Activated T-helper 9 cell treated with anti-CD3 and anti-CD28 coated beads, Interleukin-2, amount 50 U/mL, for 16 hours (primary cell): ENCODE measurements around the gene ARHGAP42.
"Not testable (repeated sequence)": the region's sequence is repeated elsewhere in the genome, so short reads cannot be mapped to it uniquely, and the experiment has no call there.

Experiments used
- DNase-seq: peaks from one replicate; pipeline ENCODE4 v3.0.0-alpha.2; 2020; ENCODE audit warnings: low read depth

Gene ARHGAP42

DNA sequence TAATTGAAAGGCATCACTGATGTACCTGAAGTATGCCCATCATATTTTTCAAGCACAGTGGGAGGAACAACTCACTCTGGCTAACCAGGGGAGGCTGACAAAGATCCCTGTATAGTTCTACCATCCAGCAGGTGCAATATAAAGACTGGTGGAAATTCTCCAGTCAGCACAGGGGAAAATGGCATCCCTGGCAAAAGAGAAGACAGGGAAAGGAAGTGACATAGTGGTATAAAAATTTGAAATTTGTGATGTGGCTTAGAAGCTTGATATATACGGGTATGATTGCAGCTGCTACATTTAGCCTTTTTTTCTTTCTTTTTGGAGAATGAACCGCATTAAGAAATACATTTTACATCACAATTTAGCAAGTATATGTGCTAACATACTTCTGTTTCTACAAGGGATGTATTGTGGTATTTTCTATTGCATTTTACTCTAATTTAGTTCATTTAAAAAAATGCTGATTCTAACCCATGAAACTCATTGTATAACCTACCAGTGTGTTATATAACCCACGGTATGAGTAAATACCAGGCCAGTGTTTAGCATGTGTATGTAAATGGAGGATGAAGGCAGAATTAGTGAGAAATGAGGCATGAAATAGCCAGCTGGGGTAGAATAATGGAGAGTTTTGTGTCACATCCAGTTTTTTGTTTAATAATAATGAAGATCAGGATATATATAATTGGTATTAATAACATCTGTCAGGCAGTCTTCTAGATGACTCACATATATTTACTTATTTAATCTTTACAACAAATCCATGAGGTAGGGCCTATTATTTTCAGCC, 186.1 kb downstream of the ARHGAP42 start:
- DNase-seq = no peak

DNA sequence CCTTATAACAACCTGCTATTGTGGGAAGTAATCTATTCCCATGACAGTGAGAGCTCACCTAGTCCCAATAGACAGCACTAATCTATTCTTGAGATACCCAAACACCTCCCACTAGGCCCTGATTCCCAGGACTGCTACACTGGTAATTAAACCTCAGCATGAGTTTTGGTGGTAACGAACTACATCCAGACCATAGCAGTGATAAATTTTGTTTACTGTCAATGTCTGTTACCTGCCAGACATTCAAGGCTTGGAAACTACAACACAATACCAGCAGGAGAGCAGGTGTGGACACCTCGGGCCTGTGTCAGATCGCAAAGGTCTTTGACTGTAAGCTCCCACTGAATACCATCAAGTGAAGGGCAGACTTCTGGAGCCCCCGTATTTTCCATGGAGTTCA, 187.1 kb downstream of the ARHGAP42 start:
- no peak for DNase-seq

DNA sequence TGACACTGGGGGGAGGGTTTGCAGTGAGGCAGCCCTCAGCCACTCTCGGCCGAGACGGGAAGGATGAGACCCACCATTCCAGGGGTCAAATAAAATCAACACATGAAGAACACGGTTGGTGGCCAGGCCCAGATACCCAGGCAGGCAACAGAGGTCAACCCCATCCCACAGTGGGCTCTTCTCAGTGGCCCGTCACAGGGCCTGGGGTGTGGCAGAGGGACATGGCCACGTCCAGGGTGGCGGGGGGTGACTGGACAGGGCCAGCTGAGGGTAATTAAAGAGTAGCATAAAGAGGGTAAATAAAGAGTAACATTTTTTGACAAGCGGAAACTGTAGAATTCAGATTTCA, 188.4 kb downstream of the ARHGAP42 start:
- DNase-seq = no peak

DNA sequence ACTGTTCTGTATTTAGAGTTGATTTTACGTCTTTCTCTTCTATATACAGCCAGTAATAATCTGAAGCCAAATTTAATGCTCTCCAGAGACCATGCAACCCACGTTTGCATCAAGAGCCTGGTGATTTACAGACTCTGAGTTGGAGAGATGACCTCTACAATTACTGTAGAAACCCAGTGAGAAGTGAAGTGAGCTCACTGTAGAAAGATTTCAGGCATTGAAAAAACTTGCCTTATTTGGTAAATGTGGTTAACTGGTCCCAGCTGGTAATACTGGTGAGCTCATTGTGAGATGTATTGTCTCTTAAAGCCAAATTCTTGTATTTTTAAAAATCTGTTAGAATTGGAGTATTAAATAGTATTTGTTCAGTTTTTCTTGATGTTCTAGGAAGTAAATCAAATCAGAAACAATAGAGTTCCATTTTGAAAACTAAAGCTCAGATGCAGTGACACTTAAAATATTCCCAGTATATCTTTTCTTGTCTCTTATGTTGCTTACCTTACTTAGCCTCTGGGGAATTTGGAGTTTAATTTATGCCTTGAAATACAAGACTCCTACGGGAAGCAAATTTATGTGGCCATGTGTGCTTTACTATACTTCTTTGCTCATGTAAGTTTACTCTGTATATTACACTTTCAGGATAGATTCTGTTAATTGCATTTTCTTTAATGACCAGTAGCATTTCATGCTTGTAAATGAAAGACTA, 189.9 kb downstream of the ARHGAP42 start:
- DNase-seq = no peak

DNA sequence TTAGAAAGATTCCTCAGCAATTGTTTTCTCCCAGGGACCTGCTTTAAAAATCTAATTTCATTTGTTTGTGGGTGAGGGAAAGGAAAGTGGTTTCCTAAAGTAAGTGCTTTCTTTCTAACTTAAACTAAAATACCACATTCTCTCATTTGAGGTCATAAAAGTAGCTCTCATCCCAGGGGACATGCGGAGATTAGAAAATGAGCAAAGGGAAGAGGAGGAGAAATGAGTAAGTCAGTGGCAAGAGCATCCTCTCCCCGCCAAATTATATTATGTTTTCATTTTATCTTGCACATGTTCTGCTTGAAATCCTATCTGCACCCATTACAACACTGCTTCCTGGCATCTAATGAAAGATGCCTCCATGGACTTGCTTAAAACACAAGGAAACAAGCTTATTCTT, 191.4 kb downstream of the ARHGAP42 start:
- DNase-seq = no peak

DNA sequence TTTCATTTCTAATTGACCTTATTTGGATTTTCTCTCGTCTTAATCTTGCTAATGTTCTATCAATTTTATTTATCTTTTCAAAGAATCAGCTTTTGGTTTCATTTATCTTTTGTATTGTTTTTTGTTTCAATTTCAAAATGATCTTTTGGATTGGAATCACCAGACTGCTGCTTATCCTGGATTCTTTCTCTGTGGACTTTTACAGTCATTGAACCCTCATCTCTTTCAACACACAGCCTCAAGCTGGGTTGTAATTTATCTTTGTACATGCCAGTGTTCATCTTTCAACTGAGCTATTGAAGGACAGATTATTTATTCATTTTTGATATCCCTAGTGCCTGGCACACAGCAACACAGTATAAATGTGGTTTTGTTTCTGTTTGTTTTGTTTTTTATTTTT, 195.9 kb downstream of the ARHGAP42 start:
- no peak for DNase-seq

DNA sequence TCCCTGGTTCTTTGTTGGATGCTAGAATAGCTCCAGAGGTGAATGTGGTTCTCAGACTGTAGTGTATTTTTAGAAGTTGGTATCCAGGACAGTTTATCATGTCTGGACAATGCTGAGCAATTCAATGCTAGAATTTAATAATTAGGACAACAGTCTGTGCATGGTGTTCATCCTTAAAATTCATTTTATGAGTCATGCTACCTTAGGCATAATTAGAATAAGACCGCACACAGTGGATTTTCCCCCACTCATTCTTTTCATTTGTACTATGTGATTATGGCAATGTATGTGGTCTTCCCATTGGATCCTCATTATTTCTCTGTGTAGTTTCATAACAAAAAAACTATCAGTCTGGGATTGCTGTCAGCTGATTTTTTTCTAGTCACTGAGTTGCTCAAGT, 196.7 kb downstream of the ARHGAP42 start:
- DNase-seq = no peak

DNA sequence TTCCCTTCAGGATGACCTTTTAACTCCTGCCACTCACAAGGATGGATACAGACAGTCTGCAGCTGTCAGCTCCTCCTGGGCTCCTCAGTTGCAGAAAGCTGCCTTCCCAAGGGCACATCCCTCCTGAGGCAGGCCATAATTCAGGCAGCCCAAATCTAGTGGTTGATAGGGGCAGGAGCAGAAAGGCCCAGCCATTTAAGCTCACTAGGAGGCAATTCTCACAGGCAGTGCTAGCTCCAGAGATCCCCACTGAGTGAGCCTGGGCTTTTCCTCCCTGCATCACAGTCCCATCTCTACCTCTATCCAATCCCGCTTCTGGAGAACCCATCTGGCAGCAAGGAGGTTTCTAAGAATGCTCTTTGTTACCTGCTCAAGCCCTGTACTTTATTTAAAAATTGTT, 200.6 kb downstream of the ARHGAP42 start:
- DNase-seq = no peak

DNA sequence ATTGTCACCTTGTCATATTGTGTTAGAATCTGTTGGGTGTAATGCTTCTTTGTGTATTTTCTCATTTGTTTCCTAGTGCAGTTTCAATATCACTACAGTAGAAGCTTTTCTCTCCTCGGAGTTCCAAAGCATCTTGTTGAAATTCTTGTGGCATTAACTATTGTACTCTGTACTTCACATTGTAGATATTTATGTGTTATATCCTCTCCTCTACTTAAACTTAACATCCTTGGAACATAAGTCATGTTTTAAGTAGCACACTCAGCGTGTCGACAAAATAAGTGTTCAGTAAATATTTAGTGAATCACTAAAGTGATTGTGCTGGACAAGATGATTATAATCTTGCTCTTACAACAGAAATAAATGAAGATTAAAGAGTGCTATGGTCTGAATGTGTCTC, 201.7 kb downstream of the ARHGAP42 start:
- DNase-seq = no peak

DNA sequence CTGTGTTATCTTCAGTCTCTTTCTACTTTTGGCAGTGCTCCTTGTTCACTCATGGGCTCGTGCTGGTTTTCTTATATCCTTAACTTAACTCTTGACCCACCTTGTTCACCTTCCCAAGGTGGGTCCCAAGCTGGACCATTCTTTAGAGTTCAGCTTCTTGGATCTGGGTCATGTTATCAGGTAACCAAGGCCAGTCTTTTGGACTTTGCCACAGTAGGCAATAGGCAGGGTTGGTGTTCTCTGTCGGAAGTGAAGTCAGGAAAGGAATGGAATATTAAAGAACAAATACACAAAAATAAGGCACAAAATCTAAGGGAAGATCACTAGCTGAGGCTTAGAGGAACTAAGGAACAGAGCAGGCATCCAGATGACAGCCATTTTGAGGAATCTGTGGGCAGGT, 202.7 kb downstream of the ARHGAP42 start:
- DNase-seq = no peak

DNA sequence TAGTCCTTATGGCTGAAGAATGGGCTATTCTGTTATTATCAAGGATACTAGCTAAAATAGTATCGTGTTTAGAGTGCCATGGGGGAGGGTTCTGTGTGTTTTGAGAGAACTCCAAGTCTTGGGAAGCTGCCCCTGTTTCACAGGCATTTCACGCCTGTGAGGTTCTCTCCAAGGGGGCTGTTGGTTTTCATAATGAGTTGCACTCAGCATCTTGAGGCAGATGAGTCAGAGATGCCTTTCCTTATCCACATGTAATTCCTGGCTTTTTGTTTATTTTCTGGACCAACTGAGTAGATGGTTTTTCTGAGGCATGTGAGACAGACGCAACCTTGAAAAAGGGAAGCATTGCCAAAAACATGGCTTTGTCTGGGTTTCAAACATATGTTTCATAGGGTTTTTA, 203.7 kb downstream of the ARHGAP42 start:
- no peak for DNase-seq

DNA sequence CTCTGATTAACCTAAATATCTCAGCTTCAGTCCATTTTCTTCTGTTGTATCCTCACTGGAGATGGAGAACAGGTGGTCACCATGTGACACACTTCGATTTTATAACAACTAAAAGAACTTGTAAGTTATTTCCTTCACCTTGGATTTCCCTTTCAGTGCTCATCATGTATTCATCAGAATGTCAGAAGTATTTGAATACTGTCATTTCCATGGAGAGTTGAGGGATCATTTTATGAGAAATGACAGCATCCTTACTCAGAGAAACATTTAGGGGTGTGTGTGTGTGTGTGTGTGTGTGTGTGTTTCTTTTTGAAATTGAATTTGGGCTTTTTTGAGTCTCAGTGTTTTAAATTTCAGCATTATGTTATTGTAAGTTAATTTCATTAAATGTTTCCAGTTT, 205.8 kb downstream of the ARHGAP42 start:
- no peak for DNase-seq

DNA sequence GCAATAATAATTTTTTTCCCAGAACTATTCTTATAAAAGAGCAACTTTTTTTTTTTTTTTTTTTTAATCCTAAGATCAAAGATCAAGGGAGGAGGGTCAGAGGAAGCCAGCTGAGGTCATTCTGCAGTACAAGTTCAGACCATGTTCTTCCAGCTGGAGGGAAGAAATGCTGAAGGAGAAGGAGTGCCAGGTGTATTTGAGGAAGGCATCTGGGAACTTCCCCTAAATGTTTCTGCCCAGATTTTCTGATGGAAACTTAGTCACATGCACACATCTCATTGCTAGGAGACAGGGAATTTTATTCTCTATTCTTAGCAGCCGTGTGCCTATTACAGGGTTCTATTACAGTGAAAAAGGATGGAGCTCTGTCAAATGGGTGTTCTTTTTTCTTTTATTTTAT, 208.4 kb downstream of the ARHGAP42 start:
- DNase-seq = no peak

DNA sequence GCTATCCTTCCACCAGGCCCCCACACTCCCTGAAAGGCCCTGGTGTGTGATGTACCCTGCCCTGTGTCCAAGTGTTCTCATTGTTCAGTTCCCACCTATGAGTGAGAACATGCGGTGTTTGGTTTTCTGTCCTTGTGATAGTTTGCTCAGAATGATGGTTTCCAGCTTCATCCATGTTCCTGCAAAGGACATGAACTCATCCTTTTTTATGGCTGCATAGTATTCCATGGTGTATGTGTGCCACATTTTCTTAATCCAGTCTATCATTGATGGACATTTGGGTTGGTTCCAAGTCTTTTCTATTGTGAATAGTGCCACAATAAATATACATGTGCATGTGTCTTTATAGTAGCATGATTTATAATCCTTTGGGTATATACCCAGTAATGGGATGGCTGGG, 208.9 kb downstream of the ARHGAP42 start:
- not testable (repeated sequence) for DNase-seq

DNA sequence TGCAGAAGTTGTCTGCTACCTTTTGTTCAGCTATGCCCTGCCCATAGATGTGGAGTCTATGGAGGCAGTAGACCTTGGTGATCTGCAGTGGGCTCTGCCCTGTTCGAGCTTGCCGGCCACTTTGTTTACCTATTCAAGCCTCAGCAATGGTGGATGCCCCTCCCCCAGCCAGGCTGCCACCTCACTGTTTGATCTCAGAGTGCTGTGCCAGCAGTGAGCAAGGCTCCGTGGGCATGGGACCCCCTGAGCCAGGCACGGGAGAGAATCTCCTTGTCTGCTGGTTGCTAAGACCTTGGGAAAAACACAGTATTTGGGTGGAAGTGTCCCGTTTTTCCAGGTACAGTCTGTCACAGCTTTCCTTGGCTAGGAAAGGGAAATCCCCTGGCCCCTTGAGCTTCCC, 214.4 kb downstream of the ARHGAP42 start:
- not testable (repeated sequence) for DNase-seq

DNA sequence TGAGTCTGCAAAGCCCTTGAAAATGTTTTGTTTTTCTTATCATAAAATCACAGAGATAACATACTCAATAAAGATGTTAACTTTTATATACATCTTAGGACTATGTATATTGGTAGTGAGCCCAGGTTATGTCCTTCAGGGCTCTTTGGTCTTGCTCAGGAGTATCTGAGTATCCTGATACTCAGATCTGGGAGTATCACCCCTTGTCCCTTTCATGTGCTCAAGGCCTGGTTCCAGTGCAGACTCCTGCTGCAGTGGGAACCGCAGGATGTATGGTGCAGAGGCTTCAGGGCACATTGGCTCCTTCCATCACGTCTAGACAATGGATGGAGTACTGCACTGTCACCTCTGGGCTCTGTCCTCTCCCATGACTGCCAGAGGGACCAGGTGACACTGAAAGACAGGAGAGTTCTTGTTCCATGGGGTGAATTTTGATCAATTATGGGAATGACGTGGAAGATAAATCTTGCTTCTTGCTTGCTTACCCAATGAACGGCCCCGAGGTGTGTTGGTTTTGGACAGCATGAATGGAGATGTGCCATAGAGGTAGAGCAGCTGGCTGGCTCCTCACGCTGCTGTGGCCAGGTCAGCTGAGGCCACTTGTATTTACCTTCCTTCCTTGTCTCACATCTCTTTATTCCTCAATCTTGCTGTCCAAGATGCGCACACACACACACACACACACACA, 215.5 kb downstream of the ARHGAP42 start:
- no peak for DNase-seq

DNA sequence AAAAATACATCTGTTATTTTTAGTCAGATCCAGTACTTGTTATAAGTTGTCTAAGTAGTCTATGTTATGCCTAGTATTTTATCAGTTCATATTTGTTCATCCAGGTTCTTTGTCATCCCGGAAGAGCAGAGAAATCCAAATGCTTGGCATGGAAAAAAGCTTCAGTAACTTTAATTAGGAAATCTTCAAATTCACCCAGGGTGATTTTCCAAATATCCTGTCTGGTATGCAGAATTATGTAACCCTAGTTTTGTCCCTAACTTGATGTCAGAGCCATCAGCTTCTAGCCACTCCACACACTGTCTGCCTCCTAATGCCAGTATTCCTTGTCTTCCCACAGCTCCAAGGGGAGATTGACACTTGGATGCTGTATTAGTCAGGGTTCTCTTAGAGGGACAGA, 216.2 kb downstream of the ARHGAP42 start:
- no peak for DNase-seq

DNA sequence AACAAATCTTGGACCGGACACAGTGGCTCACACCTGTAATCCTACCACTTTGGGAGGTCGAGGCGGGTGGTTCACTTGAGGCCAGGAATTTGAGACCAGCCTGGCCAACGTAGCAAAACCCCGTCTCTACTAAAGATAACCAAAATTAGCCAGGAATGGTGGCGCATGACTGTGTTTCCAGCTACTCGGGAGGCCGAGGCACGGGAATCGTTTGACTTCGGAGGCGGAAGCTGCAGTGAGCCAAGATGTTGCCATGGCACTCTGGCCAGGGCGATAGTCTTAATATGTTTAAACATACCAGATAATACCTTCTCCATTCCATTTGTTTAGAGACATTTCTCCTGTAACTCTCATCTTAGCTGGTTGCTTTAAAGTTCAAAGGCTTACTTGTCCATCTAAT, 218.6 kb downstream of the ARHGAP42 start:
- no peak for DNase-seq

DNA sequence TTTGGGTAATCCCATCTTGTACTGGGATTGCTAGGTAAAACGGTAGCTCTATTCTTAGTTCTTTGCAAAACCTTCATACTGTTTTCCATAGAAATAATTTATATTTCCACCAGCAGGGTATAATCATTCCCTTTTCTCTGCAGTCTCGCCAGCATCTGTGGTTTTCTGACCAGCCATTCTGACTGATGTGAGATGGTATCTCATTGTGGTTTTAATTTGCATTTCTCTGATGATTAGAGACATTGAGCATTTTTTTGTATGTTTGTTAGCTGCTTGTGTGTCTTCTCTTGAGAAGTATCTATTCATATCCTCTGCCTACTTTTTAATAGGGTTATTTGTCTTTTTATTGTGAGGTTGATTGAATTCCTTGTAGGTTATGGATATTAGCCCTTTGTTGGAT, 221.7 kb downstream of the ARHGAP42 start:
- DNase-seq = no peak

DNA sequence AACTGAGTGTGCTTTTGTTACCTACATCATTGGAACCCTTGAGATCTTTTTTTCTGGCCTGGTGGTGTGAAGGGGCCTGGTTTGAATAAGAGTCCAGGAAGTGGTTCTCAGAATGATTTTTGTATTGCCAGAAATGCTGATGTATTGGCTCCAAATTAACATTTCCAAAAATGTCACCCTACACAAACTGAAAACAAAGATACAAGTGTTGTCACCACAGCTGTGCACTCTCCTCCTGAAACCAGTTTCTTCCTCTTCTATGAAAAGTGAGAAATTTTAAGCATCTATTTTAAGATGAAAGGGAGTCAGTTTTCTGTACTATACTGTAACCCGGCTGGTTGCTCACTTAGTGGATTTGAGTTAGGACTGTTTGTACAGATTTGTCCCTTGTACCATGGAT, 223.7 kb downstream of the ARHGAP42 start:
- no peak for DNase-seq

DNA sequence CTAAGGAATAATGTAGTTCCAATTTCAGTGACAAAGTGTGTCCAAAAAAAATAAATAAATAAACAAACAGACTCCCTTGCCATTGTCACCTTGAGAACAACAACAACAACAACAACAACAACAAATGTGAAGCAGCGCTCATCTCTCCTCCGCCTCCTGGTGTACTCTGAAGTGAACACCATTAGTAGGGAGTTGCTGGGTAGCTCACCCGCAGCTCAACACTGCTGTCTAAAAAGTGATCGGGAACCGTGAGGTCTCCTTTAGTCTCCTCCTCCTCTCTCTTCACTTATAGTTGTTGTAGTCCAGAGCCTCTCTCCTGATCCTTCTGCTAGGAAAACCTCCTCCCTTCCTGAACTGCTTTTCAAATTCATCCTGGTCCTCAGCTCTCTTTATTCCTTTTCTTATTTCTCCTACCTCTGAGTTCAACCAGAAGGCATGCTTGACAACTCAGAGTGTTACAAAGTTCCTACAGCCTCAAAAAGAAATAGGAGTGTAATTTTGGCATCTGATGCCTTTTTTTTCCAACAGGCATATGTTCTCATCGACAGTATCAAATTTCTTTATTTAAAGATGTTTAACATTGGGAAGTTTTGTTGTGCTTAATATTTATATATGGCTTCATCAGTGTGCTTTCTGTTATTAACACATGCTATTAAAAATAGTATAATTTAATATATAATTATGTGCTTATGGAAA, 227.5 kb downstream of the ARHGAP42 start:
- no peak for DNase-seq
